Adrenal gland (tissue), 5 donors: ENCODE measurements around the gene CST4.
"Not testable (repeated sequence)": the region's sequence is repeated elsewhere in the genome, so short reads cannot be mapped to it uniquely, and the experiment has no call there.

ENCODE experiments used
- POLR2A ChIP-seq, 2 donors: fragments of 450-650 bp; IDR thresholded peaks; one replicate each; pipeline ENCODE4 v1.6.1; 2017; ENCODE audit warnings: antibody characterized with exemption in 2 of 2, mild to moderate bottlenecking in 2 of 2, moderate library complexity in 1 of 2
- TF ChIP-seq, protein P1 (sequence below), 6 experiments: fragments of 450-650 bp in 4 of 6; fragments of 200-600 bp in 2 of 6; sonication (generic) in 1 of 6; IDR thresholded peaks; 1 replicate in 5 of 6; 2 replicates in 1 of 6; pipeline versions ENCODE4 v1.5.1 to v1.8.0; 2016 to 2021; ENCODE audit warnings: antibody characterized with exemption in 6 of 6, mild to moderate bottlenecking in 2 of 6, moderate library complexity in 1 of 6
- donor health status: DM: no; HTN: no; CAD: no.

- TF ChIP-seq, protein P1, sequence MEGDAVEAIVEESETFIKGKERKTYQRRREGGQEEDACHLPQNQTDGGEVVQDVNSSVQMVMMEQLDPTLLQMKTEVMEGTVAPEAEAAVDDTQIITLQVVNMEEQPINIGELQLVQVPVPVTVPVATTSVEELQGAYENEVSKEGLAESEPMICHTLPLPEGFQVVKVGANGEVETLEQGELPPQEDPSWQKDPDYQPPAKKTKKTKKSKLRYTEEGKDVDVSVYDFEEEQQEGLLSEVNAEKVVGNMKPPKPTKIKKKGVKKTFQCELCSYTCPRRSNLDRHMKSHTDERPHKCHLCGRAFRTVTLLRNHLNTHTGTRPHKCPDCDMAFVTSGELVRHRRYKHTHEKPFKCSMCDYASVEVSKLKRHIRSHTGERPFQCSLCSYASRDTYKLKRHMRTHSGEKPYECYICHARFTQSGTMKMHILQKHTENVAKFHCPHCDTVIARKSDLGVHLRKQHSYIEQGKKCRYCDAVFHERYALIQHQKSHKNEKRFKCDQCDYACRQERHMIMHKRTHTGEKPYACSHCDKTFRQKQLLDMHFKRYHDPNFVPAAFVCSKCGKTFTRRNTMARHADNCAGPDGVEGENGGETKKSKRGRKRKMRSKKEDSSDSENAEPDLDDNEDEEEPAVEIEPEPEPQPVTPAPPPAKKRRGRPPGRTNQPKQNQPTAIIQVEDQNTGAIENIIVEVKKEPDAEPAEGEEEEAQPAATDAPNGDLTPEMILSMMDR (IDR thresholded peaks at IDR 0.05) = not testable (repeated sequence)
- not testable (repeated sequence) for TF ChIP-seq POLR2A (IDR thresholded peaks at IDR 0.05)
These were observed 3.3 kb downstream of the CST4 start for GRCh38 chr20:23685529-23685896.
